B cell (primary cell): Measurements from ENCODE around the gene SUN3. TPM values are rescaled to one million over a fixed set of nuclear protein-coding genes. Genes with fewer than 3 reads are reported as not detected.

Experiments used
- ATAC-seq: fragments of 200-7000 bp; cut with Tn5 transposase; one replicate; pipeline ENCODE4 v1.10.0; 2021; ENCODE audit warnings: low read depth, mild to moderate bottlenecking, moderate number of reproducible peaks, moderate library complexity
- CTCF ChIA-PET: fragments of 350-600 bp; sonication (Branson Sonifier 250); formaldehyde crosslinking; loops from one replicate; lab custom pipeline; 2021; ENCODE audit warnings: antibody characterized with exemption, inconsistent platforms; lab: Charles Lee
- POLR2A ChIA-PET: fragments of 350-600 bp; sonication (Branson Sonifier 250); formaldehyde crosslinking; loops from one replicate; lab custom pipeline; 2021; ENCODE audit warnings: antibody characterized with exemption; lab: Charles Lee
- DNase-seq: peaks from one replicate; pipeline ENCODE4 v3.0.0; 2013
- H2AFZ ChIP-seq: 2 replicates; pipeline ENCODE4 v1.6.1; 2012; ENCODE audit warnings: mild to moderate bottlenecking, low read depth, low read length; ENCODE audit not compliant: insufficient read depth, poor library complexity, severe bottlenecking
- H3K27ac ChIP-seq, 2 donors: 1 replicate in 1 of 2; 2 replicates in 1 of 2; pipeline ENCODE4 v1.5.1; 2012 to 2013; ENCODE audit warnings: low read length in 2 of 2, mild to moderate bottlenecking in 2 of 2, moderate library complexity in 1 of 2
- H3K27me3 ChIP-seq, 4 experiments: fragments of 200-600 bp in 1 of 4; sonication (generic) in 1 of 4; replicated peaks in 1 of 4; 1 replicate in 2 of 4; 2 replicates in 2 of 4; pipeline versions ENCODE4 v1.6.1 to v1.7.0; 2013 to 2016; ENCODE audit warnings: low read length in 3 of 4, mild to moderate bottlenecking in 2 of 4, mixed read lengths in 1 of 4, moderate library complexity in 1 of 4; ENCODE audit not compliant: insufficient read depth in 4 of 4, control insufficient read depth in 3 of 4; ENCODE audit errors: control extremely low read depth in 1 of 4
- H3K36me3 ChIP-seq, 2 experiments: replicated peaks in 1 of 2; 1 replicate in 1 of 2; 2 replicates in 1 of 2; pipeline versions ENCODE4 v1.6.1 to v1.7.1; 2013; ENCODE audit warnings: low read length in 1 of 2; ENCODE audit not compliant: insufficient read depth in 2 of 2, control insufficient read depth in 1 of 2; ENCODE audit errors: control extremely low read depth in 1 of 2, extremely low read depth in 1 of 2
- H3K4me1 ChIP-seq, 2 donors: fragments of 200-600 bp in 1 of 2; sonication (generic) in 1 of 2; 1 replicate in 1 of 2; 2 replicates in 1 of 2; pipeline versions ENCODE4 v1.5.1 to v1.6.1; 2013 to 2017; ENCODE audit warnings: low read length in 2 of 2; ENCODE audit not compliant: control insufficient read depth in 2 of 2, insufficient read depth in 2 of 2
- H3K4me2 ChIP-seq: replicated peaks from 2 replicates; pipeline ENCODE3; 2012; ENCODE audit warnings: mild to moderate bottlenecking, low read depth, low read length; ENCODE audit not compliant: poor library complexity, severe bottlenecking
- H3K4me3 ChIP-seq, 5 experiments: fragments of 200-600 bp in 1 of 5; sonication (generic) in 1 of 5; 1 replicate in 3 of 5; 2 replicates in 2 of 5; pipeline versions ENCODE4 v1.5.1 to v1.7.0; 2011 to 2016; ENCODE audit warnings: low read length in 4 of 5, mild to moderate bottlenecking in 4 of 5, low read depth in 2 of 5, control low read depth in 1 of 5, moderate library complexity in 1 of 5; ENCODE audit not compliant: insufficient read depth in 1 of 5; ENCODE audit errors: control extremely low read depth in 1 of 5, extremely low read depth in 1 of 5
- H3K79me2 ChIP-seq: fragments of 200-600 bp; sonication (generic); one replicate; pipeline ENCODE4 v1.6.0; 2016; ENCODE audit warnings: low read length; ENCODE audit not compliant: control insufficient read depth, insufficient read depth
- H3K9ac ChIP-seq: fragments of 200-600 bp; sonication (generic); 2 replicates; pipeline ENCODE4 v1.6.1; 2017; ENCODE audit warnings: mild to moderate bottlenecking, low read length, moderate library complexity
- H3K9me3 ChIP-seq, 3 donors: one replicate each; pipeline versions ENCODE4 v1.6.1 to v1.7.1; 2013; ENCODE audit warnings: low read length in 2 of 3; ENCODE audit not compliant: control insufficient read depth in 2 of 3, insufficient read depth in 1 of 3; ENCODE audit errors: control extremely low read depth in 1 of 3
- H4K20me1 ChIP-seq: 2 replicates; pipeline ENCODE4 v1.6.0; 2012; ENCODE audit warnings: mild to moderate bottlenecking, low read length; ENCODE audit not compliant: insufficient read depth, control insufficient read depth, poor library complexity, severe bottlenecking
- H3K27ac Mint-ChIP-seq: one replicate; pipeline ENCODE4 v1.8.0; 2021; ENCODE audit warnings: mixed read lengths
- H3K27me3 Mint-ChIP-seq: one replicate; pipeline ENCODE4 v1.8.0; 2021; ENCODE audit warnings: mixed read lengths
- H3K4me1 Mint-ChIP-seq: one replicate; pipeline ENCODE4 v1.8.0; 2021; ENCODE audit warnings: mixed read lengths
- H3K4me3 Mint-ChIP-seq: one replicate; pipeline ENCODE4 v1.8.0; 2021; ENCODE audit warnings: mixed read lengths
- H3K9me3 Mint-ChIP-seq: one replicate; pipeline ENCODE4 v1.8.0; 2022; ENCODE audit warnings: mixed read lengths; ENCODE audit not compliant: insufficient read depth
- EZH2 ChIP-seq: IDR thresholded peaks from 2 replicates; pipeline ENCODE4 v1.6.1; 2012; ENCODE audit warnings: borderline replicate concordance, low read depth, mild to moderate bottlenecking, moderate library complexity, low read length; ENCODE audit not compliant: insufficient read depth, poor library complexity, severe bottlenecking
- WGBS: methylation state at CpG from one replicate; pipeline ENCODE4 v1.1.5; 2013; ENCODE audit warnings: missing lambda C conversion rate; ENCODE audit not compliant: insufficient coverage; 5-methylcytosine and 5-hydroxymethylcytosine counted together
- intact Hi-C: fragments of 100-400 bp; cut with micrococcal nuclease; formaldehyde crosslinking; loops from one replicate; pipeline ENCODE4 v1.10.0; 2022
- polyA plus RNA-seq: library from polyadenylated mRNA; depleted of rRNA; stranded (reverse); fragments of >200 nt; gene quantifications from 2 replicates; pipeline ENCODE4 v1.2.3, GENCODE V29; 2012
- total RNA-seq, 2 donors: library from RNA; stranded (reverse); fragments of 120-200 nt in 1 of 2; gene quantifications; 1 replicate in 1 of 2; 2 replicates in 1 of 2; pipeline versions ENCODE4 v1.2.3 to v1.2.4, GENCODE V29; 2013 to 2022
- TF ChIP-seq, protein P1 (sequence below): fragments of 200-600 bp; IDR thresholded peaks from one replicate; pipeline ENCODE4 v1.8.0; 2022; ENCODE audit warnings: antibody characterized with exemption, mild to moderate bottlenecking

SUN3 gene
- total and polyA plus RNA-seq, 2 donors (not counting 1 experiment from before 2014, with no cell fraction given): not detected

DNA sequence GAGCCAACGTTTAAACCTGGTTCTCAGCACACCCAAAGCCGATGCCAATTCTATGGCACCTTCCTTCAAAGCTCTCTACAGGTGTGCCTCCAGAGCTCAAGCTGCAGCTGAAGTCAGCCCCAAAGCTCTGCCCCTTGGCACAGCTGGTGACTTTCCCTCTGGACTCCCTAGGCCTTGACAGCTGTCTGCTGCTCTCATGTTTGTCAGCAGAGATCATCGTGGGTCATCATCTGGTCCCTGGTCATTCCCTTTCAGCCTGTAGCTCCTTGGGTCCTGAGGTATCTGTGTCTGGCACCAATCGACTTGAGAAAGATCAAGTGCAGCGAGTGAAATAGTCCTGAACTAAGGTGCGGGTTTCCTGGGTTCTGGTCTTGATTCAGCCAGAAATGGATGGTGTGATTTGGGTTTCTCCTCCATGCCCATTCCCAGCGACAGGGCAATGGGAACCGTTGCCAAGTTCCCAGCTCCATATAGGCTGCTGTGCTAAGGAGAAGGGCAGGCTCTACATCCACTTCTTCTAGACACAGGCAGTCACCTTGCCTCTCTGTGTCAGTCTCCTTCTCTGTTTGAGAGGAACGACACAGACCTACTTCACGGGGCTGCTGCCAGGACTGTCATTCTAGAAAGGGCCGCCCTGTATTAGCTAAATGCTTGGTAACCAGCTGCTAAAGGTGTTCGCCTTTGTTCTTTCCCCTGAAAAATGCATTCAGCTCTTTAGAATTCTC, 84.2 kb downstream of the SUN3 start:
- Mint-ChIP-seq H3K27ac (no peak overlapping the region), H3K9me3 (no peaks in the 10 kb centered on the region), H3K27me3 (no peaks in the 10 kb centered on the region), H3K4me3 (no peak overlapping the region), H3K4me1 (no peaks in the 10 kb centered on the region)
- no peaks in the 10 kb centered on the region for H3K27me3 ChIP-seq
- WGBS: 89% methylated on average over 11 of the region's 12 CpGs
- H3K4me1 ChIP-seq: no peaks in the 10 kb centered on the region
- no peak overlapping the region for H2AFZ ChIP-seq
- no peaks in the 10 kb centered on the region for H3K36me3 ChIP-seq
- no peaks in the 10 kb centered on the region for H3K9me3 ChIP-seq
- DNase-seq (no peak), ATAC-seq (no peak)
- TF ChIP-seq, protein P1, sequence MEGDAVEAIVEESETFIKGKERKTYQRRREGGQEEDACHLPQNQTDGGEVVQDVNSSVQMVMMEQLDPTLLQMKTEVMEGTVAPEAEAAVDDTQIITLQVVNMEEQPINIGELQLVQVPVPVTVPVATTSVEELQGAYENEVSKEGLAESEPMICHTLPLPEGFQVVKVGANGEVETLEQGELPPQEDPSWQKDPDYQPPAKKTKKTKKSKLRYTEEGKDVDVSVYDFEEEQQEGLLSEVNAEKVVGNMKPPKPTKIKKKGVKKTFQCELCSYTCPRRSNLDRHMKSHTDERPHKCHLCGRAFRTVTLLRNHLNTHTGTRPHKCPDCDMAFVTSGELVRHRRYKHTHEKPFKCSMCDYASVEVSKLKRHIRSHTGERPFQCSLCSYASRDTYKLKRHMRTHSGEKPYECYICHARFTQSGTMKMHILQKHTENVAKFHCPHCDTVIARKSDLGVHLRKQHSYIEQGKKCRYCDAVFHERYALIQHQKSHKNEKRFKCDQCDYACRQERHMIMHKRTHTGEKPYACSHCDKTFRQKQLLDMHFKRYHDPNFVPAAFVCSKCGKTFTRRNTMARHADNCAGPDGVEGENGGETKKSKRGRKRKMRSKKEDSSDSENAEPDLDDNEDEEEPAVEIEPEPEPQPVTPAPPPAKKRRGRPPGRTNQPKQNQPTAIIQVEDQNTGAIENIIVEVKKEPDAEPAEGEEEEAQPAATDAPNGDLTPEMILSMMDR: no peak
- no peak for TF ChIP-seq EZH2
- POLR2A ChIA-PET: no interaction called here
- no peak overlapping the region for H3K9ac ChIP-seq
- H3K4me3 ChIP-seq: no peak overlapping the region
- intact Hi-C loops: loop anchor here (1.0 to 10.0 kb wide), 4 partner anchors 25 to 1220 kb away; no protein-coding TSS in a partner anchor
- H3K27ac ChIP-seq: no peak overlapping the region
- H3K4me2 ChIP-seq: no peak overlapping the region
- no peaks in the 10 kb centered on the region for H4K20me1 ChIP-seq
- H3K79me2 ChIP-seq: no peaks in the 10 kb centered on the region
- CTCF ChIA-PET: interaction anchor here (0.8 to 3.5 kb wide), 29 partner anchors 8 to 678 kb away, joined by 3 to 99 read pairs (median 5); no protein-coding TSS in a partner anchor
